HEK293 (cell line): Measurements from ENCODE around the gene HOXB1.

Experiments
- KLF16 ChIP-seq: fragments of 450-650 bp; formaldehyde crosslinking; IDR thresholded peaks from 2 replicates; pipeline ENCODE4 v1.5.1; 2017; ENCODE audit warnings: missing biosample characterization, missing genetic modification characterization
- YY1 ChIP-seq: fragments of 450-650 bp; formaldehyde crosslinking; IDR thresholded peaks from 2 replicates; pipeline ENCODE4 v1.5.1; 2018; ENCODE audit warnings: missing biosample characterization, missing genetic modification characterization
- ZNF473 ChIP-seq: fragments of 450-650 bp; formaldehyde crosslinking; IDR thresholded peaks from 2 replicates; pipeline ENCODE4 v1.5.1; 2017; ENCODE audit warnings: missing biosample characterization, missing genetic modification characterization
- ZNF513 ChIP-seq: fragments of 450-650 bp; IDR thresholded peaks from 2 replicates; pipeline ENCODE4 v1.5.1; 2018; ENCODE audit warnings: missing biosample characterization, missing genetic modification characterization
- ZNF777 ChIP-seq: fragments of 450-650 bp; formaldehyde crosslinking; IDR thresholded peaks from 2 replicates; pipeline ENCODE4 v1.5.1; 2017; ENCODE audit warnings: missing biosample characterization, missing genetic modification characterization, borderline replicate concordance
- TF ChIP-seq, protein P1 (sequence below): fragments of 450-650 bp; formaldehyde crosslinking; IDR thresholded peaks from 2 replicates; pipeline ENCODE4 v1.5.1; 2016; ENCODE audit warnings: missing biosample characterization, missing genetic modification characterization
- TF ChIP-seq, protein P2 (sequence below): fragments of 450-650 bp; formaldehyde crosslinking; IDR thresholded peaks from 2 replicates; pipeline ENCODE4 v1.5.1; 2016; ENCODE audit warnings: missing biosample characterization, missing genetic modification characterization
- TF ChIP-seq, protein P3 (sequence below): fragments of 450-650 bp; formaldehyde crosslinking; IDR thresholded peaks from 2 replicates; pipeline ENCODE4 v1.5.1; 2016; ENCODE audit warnings: missing biosample characterization, missing genetic modification characterization
- TF ChIP-seq, protein P4 (sequence below): fragments of 450-650 bp; formaldehyde crosslinking; IDR thresholded peaks from 2 replicates; pipeline ENCODE4 v1.5.1; 2016; ENCODE audit warnings: missing biosample characterization, missing genetic modification characterization, low read depth
- TF ChIP-seq, protein P5 (sequence below): IDR thresholded peaks from 2 replicates; pipeline ENCODE4 v1.6.1; 2011; ENCODE audit warnings: mild to moderate bottlenecking, low read depth, low read length, borderline replicate concordance

DNA sequence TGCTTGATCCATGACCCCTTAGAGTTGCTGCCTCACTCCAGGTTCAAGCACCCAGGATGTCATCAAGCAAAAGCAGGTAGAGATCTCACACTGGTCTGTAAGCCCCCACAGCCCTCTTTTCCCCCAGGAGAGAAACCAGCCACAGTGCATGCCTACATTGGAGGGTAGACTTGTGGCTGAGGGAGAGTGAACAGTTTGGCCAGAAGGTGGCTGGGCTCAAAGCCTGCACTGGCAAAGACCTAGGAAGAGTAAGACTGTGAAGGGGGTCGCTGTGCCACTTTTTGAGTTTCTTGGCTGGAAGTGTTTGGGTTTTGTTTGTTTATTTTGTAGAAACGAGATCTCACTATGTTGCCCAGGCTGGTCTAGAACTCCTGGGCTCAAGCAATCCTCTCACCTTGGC lies 28.5 kb downstream of the HOXB1 start:
- TF ChIP-seq, protein P1, sequence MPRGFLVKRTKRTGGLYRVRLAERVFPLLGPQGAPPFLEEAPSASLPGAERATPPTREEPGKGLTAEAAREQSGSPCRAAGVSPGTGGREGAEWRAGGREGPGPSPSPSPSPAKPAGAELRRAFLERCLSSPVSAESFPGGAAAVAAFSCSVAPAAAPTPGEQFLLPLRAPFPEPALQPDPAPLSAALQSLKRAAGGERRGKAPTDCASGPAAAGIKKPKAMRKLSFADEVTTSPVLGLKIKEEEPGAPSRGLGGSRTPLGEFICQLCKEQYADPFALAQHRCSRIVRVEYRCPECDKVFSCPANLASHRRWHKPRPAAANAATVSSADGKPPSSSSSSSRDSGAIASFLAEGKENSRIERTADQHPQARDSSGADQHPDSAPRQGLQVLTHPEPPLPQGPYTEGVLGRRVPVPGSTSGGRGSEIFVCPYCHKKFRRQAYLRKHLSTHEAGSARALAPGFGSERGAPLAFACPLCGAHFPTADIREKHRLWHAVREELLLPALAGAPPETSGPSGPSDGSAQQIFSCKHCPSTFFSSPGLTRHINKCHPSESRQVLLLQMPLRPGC, result no peak
- no peak for TF ChIP-seq YY1 (tag by site-specific recombination)
- TF ChIP-seq, protein P2, sequence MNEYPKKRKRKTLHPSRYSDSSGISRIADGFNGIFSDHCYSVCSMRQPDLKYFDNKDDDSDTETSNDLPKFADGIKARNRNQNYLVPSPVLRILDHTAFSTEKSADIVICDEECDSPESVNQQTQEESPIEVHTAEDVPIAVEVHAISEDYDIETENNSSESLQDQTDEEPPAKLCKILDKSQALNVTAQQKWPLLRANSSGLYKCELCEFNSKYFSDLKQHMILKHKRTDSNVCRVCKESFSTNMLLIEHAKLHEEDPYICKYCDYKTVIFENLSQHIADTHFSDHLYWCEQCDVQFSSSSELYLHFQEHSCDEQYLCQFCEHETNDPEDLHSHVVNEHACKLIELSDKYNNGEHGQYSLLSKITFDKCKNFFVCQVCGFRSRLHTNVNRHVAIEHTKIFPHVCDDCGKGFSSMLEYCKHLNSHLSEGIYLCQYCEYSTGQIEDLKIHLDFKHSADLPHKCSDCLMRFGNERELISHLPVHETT (tag by site-specific recombination), result no peak
- TF ChIP-seq, protein P3, sequence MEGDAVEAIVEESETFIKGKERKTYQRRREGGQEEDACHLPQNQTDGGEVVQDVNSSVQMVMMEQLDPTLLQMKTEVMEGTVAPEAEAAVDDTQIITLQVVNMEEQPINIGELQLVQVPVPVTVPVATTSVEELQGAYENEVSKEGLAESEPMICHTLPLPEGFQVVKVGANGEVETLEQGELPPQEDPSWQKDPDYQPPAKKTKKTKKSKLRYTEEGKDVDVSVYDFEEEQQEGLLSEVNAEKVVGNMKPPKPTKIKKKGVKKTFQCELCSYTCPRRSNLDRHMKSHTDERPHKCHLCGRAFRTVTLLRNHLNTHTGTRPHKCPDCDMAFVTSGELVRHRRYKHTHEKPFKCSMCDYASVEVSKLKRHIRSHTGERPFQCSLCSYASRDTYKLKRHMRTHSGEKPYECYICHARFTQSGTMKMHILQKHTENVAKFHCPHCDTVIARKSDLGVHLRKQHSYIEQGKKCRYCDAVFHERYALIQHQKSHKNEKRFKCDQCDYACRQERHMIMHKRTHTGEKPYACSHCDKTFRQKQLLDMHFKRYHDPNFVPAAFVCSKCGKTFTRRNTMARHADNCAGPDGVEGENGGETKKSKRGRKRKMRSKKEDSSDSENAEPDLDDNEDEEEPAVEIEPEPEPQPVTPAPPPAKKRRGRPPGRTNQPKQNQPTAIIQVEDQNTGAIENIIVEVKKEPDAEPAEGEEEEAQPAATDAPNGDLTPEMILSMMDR (tag by site-specific recombination), result peak; percentile 72
- TF ChIP-seq KLF16 (tag by site-specific recombination), result no peak
- TF ChIP-seq, protein P4, sequence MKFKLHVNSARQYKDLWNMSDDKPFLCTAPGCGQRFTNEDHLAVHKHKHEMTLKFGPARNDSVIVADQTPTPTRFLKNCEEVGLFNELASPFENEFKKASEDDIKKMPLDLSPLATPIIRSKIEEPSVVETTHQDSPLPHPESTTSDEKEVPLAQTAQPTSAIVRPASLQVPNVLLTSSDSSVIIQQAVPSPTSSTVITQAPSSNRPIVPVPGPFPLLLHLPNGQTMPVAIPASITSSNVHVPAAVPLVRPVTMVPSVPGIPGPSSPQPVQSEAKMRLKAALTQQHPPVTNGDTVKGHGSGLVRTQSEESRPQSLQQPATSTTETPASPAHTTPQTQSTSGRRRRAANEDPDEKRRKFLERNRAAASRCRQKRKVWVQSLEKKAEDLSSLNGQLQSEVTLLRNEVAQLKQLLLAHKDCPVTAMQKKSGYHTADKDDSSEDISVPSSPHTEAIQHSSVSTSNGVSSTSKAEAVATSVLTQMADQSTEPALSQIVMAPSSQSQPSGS (tag by site-specific recombination), result no peak
- no peak for TF ChIP-seq ZNF473 (tag by site-specific recombination)
- TF ChIP-seq ZNF513 (tag by site-specific recombination), result no peak
- TF ChIP-seq, protein P5, sequence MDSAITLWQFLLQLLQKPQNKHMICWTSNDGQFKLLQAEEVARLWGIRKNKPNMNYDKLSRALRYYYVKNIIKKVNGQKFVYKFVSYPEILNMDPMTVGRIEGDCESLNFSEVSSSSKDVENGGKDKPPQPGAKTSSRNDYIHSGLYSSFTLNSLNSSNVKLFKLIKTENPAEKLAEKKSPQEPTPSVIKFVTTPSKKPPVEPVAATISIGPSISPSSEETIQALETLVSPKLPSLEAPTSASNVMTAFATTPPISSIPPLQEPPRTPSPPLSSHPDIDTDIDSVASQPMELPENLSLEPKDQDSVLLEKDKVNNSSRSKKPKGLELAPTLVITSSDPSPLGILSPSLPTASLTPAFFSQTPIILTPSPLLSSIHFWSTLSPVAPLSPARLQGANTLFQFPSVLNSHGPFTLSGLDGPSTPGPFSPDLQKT, result no peak
- no peak for TF ChIP-seq ZNF777 (tag by site-specific recombination)
